HG02763 (cell line): ENCODE measurements around the gene METRN.
"Not testable (repeated sequence)": the region's sequence is repeated elsewhere in the genome, so short reads cannot be mapped to it uniquely, and the experiment has no call there.

Experiments
- ATAC-seq: cut with Tn5 transposase; IDR thresholded peaks from one replicate; pipeline ENCODE4 v1.9.1; 2021; ENCODE audit warnings: mild to moderate bottlenecking, moderate library complexity; ENCODE audit not compliant: unreplicated experiment

METRN gene

DNA sequence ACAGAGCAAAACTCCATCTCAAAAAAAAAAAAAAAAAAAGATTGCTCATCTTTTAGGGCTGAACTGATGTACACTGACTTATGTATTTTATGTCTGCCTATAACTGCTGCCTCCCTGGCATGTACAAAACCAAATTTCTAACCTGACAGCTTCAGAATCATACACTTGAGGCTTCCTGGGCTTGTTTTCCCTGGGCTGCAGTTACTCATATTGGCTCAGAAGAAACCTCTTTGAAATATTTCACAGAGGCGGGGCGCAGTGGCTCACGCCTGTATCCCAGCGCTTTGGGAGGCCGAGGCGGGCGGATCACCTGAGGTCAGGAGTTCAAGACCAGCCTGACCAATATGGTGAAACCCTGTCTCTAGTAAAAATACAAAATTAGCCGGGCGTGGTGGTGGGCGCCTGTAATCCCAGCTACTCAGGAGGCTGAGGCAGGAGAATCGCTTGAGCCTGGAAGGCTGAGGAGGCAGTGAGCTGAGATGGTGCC lies 39.2 kb downstream of the METRN start:
- not testable (repeated sequence) for ATAC-seq

DNA sequence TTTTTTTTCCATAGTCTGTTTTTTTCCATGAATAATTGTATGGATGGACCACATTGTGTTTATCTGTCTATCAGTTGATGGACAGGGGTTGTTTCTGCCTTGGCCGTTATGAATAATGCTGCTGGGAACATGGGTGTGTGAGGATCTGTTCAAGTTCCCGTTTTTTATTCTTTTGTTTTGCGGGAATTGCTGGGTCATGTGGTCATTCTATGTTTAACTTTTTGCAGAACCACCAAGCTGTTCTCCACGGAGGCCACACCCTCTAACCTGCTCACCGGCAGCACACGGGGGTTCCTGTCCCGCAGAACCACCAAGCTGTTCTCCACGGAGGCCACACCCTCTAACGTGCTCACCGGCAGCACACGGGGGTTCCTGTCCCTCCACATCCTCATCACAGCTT lies 39.7 kb downstream of the METRN start:
- ATAC-seq: no peak

DNA sequence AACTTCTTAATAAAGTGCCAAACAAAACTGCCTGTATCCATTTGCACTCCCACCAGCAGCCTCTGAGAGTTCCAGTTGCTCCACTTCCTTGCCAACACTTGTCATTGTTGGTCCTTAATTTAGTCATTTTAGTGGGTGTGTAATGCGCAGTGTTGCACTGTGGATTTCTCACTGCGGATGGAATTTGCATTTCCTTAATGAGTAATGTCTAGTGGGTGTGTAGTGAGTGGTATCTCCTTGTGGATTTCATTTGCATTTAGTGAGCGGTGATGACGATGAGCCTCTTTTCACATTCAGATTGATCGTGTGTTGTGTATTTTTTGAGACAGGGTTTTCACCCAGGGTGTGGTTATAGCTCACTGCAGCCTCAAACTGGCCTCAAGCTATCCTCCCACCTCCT lies 41.5 kb downstream of the METRN start:
- no peak for ATAC-seq

DNA sequence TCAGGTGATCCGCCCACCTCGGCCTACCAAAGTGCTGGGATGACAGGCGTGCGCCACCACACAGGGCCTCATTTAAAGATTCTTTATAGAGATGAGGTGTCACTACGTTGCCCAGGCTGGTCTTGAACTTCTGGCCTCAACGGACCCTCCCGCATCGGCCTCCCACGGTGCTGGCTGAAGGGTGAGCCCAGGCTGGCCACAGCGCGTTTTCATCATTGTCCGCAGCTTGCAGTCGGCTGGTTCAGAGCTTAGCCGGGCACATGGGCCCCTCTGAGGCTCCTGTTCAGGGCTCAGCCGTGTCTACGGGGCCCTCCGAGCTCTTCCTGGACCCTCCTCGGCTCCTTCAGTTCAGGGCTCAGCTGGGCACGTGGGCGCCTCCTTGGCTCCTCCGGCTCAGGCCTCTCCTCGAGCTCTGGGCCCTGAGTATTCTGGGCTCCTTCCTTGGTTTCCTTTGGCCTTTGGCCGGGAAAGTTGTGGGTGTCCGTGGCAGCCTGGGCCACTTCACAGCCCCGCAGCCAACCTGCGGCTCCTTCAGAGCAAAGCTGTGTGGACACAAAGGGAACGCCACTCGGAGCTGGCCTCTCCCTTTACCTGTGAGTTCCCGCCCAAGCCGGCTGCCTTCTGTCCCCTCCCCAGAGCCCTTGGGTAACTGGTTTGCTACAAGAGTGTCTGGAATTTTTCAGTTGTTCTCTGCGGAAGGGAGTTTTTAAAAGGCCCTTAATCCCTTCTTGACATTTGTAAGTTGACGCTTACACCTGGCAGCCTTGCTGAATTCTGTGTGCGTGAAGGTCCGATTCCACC lies 44.4 kb downstream of the METRN start:
- no peak for ATAC-seq

DNA sequence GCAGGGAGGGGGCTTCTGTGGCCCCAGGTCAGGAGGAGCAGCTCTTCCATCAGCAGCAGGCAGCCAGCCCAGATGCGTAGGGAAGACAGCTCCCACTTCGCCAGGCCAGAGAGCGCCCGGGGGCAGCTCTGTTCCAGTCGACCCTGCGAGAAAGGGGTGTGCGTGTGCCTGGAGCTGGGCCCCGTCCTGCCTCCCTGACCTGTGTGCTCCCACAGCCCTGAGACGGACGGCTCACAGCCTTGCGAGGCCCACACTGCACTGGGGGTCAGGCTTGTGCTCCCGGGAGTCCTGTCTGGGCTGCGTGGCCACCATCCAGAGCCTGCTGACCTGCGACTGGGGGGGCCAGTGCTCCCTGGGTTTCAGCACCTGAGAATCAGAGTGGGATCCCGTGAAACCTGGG lies 45.1 kb downstream of the METRN start:
- ATAC-seq: no peak

DNA sequence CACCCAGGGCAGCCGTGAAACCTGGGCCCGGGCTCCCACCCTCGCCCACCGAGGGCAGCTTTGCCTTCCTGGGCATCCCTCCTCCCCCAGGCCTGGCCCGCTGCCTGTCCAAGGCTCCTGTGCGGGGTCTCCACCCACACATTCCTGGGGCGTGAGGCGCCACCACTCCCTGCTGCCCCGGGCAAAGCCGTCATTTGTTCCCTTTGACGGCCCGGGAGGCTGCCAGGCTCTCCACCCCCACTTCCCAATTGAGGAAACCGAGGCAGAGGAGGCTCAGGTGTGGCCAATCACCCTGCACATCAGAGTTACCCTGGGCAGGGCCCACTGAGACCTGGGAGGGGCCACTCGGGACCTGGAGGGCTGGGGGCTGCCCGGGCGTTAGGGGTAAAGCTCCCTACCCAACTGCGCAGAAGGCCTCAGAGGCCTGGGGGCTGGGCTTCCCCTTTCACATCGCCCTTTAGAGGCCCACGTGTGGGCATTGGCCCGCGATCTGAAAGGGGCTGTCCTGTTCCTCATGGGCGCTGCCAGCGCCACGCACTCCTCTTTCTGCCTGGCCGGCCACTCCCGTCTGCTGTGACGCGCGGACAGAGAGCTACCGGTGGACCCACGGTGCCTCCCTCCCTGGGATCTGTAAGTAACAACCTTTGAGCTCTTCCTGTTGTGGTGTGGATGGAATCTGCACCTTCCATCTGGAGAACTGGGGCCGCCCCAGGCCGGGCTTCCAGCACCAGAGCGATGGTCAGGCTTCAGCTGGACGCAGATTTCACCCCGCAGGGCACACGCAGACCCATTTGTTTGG lies 45.8 kb downstream of the METRN start, which contains the start of gene MSLN:
Gene MSLN (plus strand): TSS at position 190 of the 799 bp plus-strand sequence. CDS start 1,947 bp downstream, outside the sequence.
- no peak for ATAC-seq

DNA sequence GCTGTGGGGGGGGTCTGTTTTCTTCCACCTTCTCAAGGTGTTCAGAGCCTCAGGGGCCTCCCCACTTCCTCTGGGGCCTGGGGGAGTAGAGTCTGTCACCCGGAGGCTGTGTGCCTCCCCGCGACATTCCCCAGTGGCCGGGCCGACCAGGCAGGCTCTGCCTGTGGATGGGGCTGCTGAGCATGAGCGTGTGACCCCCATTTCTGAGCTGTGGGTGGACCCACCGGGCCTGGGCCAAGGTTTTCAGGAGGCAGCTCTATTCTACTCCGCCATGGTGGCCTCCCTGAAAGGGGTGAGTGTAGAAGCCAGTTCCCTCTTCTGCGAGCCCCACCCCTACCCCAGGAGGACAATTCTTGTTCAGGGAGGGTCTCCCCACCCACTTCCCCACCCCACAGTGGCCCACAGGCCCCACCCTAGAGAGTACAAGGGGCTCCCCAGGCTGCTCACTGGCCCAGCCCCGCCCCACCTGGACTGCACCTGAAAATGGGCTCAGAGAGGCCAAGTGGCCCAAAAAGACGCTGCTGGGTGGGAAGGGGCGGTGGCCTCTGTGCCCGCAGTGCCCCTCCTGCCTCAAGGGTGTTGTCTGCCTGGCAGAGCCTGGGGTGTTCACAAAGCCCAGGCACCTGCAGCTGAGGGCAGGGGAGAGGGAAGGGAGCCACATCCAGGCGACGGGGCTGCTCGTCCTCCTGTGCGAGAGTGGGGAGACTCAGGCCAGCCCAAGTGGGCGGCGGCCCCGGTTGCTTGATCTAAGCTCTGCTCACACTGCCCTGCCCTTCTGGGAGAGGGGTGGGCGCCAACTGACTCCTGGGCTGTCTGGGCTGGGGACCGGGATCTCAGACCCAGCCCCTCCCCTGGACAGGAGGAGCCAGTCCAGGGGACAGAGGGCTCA lies 47.0 kb downstream of the METRN start:
- ATAC-seq: no peak

DNA sequence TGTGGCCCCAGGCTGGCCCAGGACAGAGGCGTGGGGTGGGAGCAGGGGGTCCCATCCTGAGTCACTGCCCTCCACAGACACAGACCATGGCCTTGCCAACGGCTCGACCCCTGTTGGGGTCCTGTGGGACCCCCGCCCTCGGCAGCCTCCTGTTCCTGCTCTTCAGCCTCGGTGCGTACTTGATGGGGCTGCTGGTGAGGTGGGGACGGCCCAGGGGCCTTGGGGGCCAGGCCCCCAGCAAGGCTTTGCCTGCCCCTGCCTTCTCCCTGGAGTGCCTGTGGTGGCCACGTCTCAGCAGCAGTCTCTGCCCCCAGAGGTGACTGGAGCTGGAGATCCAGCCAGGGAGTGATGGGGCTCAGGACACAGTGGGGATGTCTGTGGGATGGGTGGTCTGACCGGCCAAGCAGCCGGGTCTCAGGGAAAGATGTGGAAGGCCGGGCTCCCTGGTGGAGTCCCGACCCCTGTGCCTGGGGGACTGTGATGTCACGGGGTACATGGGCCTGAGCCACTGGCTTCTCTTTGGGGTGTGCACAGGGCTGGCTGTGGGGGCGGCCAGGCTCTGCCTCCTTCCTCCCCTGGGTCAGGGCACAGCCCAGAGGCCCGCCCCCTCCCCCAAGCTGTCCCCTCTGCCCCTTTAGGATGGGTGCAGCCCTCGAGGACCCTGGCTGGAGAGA lies 47.8 kb downstream of the METRN start:
- no peak for ATAC-seq

DNA sequence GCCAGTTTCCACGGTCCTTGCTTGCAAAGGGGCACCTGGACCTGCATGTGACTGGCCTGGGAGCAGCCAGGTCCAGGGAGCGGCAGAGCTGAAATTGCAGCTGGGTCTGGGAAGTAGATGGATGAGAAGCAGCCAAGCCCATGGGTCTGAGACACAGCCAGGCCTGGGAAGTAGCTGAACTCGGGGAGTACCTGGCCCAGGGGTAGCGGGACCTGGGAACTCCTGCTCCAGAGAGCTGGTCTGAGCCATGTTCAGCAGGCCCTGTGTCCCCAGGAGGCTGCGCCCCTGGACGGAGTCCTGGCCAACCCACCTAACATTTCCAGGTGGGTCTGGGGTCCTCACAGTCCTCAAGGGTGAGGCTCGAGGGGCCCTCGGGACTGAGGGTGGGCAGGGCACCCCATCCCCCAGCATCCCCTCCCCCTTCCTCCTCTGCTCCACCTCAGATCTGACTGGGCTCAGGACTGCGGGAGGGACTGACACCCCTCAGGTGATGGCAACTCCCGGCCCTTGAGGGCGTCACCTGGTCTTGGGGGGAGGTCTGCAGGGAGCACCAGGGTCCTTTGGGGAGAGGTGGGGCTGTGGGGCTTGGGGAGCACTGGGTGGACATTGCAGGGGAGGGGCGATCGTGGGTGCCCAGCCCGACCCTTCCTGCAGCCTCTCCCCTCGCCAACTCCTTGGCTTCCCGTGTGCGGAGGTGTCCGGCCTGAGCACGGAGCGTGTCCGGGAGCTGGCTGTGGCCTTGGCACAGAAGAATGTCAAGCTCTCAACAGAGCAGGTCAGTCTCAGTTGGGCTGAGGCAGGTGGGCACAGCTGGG lies 48.7 kb downstream of the METRN start:
- no peak for ATAC-seq

DNA sequence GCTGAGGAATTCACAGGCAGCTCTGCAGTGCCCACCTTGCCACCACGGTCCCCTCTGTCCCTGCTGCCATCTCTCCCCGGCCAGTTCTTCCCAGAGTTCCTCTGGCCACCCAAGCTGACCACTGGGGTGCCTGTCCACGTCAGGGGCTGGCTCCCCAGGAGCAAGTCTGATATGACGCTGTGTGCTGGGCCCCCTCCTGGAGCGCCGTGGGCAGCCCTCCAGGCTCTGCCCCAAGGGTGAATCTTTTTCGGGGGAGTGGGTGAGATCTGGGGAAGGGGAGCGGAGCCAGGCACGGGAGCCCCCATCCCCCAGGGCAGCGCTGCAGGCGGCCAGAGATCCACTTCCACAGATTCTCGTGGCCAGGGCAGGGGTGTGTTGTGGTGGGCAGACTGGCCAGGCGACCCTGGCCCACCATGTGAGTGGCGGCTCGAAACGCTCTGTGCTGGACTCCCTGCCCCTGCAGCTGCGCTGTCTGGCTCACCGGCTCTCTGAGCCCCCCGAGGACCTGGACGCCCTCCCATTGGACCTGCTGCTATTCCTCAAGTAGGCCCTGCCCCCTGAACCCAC lies 49.3 kb downstream of the METRN start:
- ATAC-seq: no peak

DNA sequence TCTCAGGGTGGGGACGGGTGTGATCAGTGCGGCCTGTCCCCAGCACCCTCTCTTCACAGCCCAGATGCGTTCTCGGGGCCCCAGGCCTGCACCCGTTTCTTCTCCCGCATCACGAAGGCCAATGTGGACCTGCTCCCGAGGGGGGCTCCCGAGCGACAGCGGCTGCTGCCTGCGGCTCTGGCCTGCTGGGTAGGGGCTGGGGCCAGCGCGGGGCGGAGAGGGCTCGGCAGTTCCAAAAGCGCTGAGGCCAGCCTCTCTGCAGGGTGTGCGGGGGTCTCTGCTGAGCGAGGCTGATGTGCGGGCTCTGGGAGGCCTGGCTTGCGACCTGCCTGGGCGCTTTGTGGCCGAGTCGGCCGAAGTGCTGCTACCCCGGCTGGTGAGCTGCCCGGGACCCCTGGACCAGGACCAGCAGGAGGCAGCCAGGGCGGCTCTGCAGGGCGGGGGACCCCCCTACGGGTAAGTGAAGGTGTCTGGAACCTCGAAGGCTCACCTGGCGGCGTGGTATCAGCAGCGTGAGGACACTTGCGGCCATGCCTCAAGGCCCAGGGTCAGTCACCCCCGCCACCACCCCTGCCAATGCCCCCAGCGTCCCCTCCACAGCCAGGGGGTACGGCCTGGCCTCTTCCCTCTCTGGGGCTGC lies 50.0 kb downstream of the METRN start:
- ATAC-seq: no peak

DNA sequence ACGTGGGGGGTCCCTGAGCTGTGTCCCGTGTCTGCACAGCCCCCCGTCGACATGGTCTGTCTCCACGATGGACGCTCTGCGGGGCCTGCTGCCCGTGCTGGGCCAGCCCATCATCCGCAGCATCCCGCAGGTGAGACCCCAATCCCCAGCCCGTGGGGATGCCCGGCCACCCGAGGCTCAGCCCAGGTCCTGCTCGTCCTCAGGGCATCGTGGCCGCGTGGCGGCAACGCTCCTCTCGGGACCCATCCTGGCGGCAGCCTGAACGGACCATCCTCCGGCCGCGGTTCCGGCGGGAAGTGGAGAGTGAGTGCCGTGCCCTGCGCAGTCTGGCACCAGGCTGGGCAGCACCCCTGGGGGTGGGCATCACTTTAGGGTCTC lies 50.6 kb downstream of the METRN start:
- no peak for ATAC-seq

DNA sequence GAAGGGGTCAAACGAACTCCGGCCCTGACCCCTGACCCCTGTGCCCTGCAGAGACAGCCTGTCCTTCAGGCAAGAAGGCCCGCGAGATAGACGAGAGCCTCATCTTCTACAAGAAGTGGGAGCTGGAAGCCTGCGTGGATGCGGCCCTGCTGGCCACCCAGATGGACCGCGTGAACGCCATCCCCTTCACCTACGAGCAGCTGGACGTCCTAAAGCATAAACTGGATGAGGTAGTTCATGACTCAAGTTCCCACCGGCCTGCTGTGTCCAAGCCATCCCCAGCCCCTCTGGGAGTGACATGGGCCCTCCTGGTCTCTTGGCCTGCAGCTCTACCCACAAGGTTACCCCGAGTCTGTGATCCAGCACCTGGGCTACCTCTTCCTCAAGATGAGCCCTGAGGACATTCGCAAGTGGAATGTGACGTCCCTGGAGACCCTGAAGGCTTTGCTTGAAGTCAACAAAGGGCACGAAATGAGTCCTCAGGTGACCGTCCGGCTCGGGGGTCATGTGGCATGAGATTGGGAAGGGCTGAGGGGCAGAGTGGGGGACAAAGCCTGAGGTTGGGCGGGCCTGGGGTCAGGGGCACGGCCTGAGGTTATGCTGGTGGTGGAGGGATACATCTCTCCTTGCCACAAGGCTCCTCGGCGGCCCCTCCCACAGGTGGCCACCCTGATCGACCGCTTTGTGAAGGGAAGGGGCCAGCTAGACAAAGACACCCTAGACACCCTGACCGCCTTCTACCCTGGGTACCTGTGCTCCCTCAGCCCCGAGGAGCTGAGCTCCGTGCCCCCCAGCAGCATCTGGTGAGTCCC lies 51.3 kb downstream of the METRN start:
- no peak for ATAC-seq

DNA sequence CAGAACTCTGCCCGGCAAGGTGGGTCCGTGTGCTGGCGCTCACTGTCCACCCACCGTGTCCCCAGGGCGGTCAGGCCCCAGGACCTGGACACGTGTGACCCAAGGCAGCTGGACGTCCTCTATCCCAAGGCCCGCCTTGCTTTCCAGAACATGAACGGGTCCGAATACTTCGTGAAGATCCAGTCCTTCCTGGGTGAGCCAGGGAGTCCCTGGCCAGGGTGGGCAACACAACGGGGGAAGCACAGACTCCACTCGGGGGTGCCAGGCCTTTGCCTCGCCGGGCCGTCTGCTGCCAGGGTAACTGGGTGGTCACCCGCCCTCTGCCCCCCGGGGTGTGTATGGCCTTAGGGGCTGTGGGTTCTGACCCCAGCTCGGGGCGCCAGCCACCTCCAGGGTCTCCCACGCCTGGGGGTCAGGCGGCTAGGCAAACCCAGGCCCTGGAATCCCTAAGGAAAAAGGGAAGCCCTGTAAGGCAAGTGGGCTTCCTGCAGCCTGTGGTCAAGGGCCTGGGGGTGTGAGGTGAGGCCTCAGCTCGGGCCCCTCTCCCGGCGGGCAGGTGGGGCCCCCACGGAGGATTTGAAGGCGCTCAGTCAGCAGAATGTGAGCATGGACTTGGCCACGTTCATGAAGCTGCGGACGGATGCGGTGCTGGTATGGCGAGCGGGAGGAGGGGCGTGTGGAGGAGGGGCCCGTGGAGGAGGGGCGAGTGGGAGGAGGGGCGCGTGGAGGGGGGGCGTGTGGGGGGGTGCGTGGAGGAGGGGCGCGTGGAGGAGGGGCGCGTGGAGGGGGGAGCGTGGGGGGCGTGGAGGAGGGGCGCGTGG lies 52.1 kb downstream of the METRN start:
- no peak for ATAC-seq

DNA sequence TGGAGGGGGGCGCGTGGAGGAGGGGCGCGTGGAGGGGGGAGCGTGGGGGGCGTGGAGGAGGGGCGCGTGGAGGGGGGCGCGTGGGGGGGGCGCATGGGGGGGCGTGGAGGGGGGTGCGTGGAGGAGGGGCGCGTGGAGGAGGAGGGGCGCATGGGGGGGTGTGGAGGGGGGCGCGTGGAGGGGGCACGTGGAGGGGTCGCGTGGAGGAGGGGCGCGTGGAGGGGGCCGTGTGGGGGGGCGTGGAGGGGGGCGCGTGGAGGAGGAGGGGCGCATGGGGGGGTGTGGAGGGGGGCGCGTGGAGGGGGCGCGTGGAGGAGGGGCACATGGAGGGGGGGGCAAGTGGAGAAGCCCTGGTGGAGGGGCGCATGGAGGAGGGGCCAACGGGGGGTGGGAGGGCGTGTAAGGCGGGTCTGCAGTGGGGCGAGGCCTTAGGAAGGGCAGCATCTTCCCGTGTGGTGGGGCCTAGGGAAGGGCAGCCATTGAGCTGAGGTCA lies 52.9 kb downstream of the METRN start:
- ATAC-seq: no peak

DNA sequence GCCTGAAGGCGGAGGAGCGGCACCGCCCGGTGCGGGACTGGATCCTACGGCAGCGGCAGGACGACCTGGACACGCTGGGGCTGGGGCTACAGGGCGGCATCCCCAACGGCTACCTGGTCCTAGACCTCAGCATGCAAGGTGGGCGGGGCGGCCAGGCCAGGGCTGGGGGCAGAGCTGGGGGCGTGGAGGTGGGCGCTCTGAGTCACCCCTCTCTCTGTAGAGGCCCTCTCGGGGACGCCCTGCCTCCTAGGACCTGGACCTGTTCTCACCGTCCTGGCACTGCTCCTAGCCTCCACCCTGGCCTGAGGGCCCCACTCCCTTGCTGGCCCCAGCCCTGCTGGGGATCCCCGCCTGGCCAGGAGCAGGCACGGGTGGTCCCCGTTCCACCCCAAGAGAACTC lies 53.5 kb downstream of the METRN start:
- no peak for ATAC-seq
